NCI-H748 (cell line): ENCODE data around the gene LSM11.

ENCODE experiments used
- DNase-seq: peaks from one replicate; lab custom pipeline; 2025; ENCODE audit not compliant: unreplicated experiment; lab: John Stamatoyannopoulos, UW

Gene LSM11

DNA sequence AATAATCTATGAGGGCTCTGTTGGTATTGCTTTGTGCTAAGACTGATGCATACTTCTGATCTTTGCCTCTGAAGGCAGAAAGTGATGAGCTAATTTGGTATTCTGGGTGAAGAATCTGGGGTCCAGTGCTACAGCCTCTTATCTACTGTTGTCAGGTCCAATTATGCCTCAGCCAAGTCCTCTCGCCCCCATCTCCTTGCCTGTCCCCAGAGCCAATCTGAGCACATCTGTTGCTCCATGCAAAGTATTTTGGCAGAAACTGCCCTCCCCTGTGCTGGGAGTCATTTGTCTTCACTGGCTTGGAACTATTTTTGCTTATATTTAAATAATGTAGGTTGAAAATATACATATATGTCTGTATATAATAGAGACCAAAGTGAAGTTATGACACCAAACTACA is 23.4 kb downstream of the LSM11 start:
- DNase-seq = no peak

DNA sequence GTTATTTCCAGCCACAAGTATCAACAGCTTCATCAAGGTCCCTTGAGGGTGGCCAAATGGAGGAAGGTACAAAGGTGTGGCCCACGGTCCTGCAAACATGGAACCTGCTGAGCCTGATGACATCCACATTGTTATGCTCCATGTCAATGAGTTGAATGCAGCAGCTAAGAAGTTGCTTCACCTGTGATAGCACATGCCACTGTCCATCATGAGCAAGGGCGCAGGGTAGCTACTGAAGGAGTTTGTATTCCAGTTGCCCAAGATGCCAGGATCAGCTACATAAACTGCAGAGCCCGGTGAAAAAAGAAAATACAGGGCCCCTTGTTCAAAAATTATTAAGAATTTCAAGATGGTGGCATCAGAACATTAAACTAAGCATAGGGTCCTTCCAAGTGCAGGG is 24.2 kb downstream of the LSM11 start:
- no peak for DNase-seq

DNA sequence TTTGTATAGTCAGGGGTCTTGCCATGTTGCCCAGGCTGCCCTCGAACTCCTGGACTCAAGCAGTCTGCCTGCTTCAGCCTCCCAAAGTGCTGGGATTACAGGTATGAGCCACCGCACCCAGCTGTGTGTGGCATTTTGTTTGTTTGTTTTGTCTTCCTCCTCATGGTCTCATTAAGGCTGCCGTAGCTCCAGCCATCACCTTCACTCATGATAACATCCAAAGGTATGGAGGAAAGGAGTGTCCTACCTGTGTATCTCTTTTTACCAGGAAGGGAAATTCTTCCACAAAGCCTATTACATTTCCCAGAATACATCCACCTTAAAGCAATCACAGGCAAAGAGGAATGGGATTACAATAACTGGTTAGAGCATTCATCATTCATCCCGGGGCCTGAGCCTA is 27.2 kb downstream of the LSM11 start:
- DNase-seq = no peak

DNA sequence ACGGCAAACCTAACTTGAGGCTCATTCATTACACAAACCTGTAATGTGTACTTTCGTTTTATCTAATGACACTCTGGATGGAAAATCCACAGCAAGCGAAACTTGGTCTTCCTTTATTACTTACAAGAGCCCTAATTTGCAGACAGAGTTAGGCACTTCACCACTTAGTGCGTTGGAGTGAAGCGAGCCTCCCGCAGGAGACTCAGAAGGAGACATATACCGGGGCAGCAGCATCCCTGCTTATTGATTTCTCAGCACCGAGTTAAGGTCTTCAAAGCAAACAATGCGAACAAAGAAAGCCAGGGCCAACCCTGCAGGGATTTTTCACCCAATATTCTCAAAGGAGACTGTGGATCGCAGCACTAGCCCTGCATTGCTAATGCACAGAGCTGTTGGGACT is 28.6 kb downstream of the LSM11 start:
- DNase-seq = no peak

DNA sequence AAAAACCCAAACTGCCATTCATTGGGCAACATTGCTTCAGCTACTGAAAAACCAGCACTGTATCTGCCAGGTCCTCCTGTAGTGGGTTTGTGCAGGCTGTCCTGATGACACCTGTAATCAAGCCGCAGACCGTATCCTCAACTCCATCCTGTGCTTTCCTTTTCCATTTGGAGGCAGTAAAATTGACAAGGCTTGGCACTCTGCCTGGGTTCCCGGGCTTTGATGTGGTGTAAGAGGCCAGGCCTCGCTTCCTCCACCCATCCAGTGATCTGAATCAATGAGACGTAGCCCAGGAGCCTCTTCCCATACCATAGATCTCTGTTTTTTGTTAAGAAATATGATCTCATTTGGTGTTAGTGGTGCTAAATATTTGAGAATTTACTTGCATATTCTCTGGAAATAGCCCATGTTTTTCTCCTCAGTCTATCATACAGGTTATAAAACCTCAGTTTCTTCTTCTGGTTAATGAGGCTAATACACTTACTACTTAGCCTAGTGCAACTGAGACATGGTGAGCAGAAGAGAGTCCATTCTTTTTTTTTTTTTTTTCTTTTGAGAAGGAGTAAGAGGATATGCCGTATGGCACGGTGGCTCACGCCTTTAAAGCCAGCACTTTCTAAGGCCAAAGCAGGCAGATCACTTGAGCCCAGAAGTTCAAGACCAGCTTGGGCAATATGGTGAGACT is 34.8 kb downstream of the LSM11 start:
- DNase-seq = peak; percentile 56

DNA sequence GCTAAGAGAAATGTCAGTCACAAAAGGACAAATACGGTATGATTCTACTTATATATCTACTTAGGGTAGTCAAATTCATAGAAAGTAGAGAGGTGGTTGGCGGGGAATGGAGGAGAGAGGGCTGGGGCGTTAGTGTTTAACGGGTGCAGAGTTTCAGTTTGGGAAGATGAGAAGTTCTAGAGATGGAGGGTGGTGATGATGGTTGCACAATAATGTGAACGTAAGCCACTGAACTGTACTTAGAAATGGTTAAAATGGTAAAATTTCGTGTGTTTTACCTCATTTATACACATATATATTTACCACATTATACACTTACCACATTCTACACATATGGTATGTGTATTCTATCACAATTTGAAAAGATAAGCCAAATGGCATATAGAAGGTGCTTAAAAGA is 35.7 kb downstream of the LSM11 start:
- DNase-seq = no peak

DNA sequence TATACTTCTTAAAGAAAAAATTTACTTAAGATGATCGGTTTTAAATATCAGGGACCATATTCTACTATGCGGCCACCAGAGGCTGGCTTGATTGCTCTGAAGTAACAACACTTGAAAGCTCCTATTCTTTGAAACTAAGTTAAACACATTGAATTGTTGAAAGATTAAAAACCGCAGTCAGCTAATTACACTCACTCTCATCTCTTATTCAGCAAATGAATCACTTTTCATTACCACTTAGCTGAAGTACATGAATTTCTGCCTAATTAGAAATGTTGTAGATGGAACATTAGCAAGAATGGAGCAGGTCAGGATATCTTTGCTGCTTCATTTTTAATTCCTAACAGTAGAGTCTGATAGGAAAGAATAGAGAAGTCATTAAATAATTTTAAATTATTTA is 42.3 kb downstream of the LSM11 start:
- no peak for DNase-seq

DNA sequence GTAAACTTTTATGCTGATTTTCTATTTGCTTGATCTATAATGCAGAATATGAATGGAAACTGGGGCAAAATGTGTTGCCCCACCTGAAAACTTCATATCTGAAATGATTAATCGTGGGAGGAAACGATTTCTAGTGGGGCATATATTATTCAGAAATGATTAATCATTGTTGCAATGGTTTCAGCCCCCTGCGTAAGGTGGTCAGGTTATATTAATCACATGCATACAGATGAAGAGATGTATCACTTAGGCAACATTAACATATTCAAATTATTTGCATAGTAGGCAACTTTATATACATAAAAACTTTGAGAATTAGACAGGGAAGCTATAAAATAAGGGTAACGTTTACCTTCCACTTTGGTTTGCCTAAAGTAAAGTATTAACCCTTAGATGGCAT is 49.8 kb downstream of the LSM11 start:
- no peak for DNase-seq

DNA sequence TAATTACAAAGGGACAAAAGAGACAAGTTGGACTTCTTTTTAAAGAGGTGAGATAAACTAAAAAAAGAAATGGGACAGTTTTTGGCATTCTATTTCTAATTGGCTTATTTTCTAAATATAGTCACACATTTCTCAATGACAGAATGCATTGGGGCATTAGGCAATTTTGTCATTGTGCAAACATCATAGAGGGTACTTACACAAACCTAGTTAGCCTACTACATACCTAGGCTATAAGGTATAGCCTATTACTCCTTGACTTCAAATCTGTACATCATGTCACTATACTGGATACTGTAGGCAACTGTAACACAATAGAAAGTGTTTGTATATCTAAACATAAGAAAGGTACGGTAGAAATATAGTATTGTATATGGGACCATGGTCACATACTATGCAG is 56.1 kb downstream of the LSM11 start:
- no peak for DNase-seq

DNA sequence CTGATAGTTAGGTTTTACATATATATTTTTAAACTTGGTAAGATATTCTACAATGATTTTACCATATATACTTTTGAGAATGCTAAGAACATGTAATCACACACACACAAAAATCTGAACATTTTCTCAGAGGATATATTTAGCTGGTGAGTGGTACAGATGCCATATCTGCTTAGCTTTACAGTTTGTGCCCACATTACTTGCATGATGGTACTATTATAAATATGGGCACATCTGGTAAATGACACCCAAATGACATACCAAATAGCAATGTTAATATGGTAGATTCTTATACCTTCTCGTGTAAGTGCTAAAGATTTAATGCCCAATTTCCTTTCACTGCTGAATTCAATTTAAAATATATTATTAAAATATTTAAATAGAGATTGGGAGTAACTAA is 56.6 kb downstream of the LSM11 start:
- no peak for DNase-seq

DNA sequence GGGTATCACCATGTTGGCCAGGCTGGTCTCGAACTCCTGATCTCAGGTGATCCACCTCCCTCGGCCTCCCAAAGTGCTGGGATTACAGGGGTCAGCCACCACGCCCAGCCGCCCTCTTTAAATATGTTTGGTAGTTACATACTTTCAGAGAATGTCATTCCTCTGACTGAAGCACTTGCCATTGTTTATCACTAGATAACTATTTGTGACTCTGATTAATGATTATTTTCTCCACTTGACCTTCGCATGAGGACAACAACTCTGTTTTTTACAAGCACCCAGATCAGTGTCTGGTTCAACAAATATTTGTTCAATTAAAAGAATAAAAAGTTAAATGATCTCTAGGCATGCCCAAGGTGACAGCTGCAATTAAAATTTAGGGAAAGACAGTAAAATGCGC is 59.2 kb downstream of the LSM11 start:
- no peak for DNase-seq

DNA sequence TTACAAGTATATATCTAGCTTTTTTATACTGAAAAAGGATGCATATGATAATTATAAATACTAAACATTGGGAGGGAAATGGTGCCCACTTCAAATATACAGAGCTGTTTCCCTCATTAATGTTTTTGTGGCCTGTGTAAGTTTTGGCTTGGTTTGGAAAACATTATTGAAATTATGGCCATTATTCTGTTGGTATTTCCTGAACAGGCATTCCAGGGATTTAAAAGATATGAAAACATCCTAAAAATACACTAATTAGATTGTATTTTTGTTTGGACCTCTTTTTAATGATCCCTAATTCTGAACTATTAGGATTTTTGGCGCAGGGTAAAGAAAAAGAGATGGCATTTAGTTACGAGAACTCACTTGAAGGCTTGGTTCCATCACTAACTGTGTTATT is 64.5 kb downstream of the LSM11 start:
- DNase-seq = no peak
